HG02973 (cell line): ENCODE measurements around the gene JAZF1.

ENCODE experiments used
- ATAC-seq: cut with Tn5 transposase; IDR thresholded peaks from one replicate; pipeline ENCODE4 v1.9.1; 2021; ENCODE audit warnings: moderate library complexity; ENCODE audit not compliant: unreplicated experiment

Gene JAZF1

DNA sequence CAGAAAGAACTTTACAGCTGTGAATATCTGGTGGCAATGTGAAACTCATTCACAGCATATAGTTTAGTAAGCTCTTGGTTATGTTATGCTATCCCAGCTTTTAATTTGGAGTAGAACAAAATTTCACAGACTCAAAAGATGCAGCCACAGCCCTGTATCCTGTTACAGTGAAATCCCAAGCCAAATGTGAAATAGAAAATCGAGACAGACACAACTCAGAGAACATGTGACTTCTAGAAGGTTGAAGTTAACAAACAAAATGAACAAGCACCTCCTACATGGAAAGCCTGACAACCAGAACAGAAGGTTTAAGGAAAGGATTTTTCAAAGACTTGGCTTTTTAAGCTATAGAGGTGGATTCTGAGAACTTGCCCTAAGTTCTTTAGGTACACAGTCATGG lies 39.6 kb downstream of the JAZF1 start:
- no peak for ATAC-seq

DNA sequence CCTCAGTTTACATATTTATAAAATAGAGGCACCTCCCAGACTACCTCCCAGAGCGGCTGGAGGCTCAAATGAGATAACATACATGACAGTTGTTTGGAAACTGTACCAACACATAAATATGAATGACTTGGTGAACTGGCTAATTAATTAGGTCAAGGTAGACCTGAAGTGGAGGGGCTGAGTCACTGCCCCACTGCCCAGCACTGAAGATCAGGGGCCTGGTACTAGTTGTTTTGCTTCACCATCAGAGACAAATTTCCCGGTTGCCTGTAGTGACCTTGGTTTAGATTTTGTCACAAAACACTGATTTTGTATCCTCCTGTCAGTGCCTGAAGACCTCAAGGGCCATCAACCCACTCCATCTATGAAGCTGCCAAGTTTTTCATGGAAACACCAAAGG lies 41.8 kb downstream of the JAZF1 start:
- ATAC-seq: no peak

DNA sequence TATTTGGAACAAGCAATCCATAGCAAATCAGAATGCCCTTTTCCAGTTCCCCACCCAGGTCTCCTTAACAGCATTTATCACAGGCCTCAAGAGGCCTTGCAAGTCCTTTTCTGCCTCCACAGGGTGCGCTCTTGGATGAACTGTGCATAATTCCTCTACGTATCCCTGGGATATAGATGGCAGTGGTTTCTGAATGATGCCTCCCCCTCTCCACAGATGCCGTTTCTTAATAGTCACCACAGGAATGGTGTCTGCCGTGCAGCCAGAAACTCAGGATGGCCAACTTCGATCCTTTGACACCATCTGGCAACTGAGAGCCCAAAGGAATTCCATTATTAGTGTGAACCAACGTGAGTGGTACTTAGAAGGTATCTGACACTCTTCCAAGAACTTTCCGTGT lies 43.1 kb downstream of the JAZF1 start:
- ATAC-seq: no peak

DNA sequence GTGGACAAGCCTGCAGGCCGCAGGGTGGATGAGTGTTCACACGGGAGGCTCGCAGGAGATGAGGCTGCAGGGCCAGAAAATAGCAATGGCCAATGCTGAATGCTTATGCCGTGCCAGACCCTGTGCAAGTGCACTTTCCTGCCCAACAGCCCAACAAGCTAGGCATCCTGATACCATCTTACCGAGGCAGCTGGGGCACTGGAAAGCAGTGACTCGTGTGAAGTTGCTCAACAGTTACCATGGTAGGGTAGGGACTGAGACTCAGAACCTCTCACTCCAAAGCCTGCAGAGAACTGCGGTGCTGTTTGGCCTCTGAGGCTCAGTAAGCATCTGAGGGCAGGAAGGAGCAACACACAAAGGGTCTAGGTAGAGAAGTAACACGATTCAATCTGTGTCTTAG lies 43.7 kb downstream of the JAZF1 start:
- ATAC-seq: no peak

DNA sequence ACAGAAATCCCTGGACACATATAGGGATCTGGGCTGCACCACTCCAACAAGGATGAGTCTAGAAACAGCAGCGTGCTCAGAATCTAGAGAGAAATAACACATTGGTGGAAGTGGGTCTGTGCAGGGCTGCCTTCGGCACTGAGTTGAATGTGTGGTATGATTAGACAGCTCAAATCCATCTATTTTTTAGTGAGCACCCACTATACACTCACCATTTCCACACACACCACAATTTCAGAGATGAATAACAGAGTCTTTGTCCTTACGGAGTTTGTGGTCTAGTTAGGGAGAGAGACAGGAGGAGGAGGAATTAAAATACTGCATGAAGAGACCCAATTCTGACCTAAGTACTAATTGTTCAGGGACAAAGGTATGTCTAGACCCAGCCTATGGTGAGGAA lies 44.2 kb downstream of the JAZF1 start:
- no peak for ATAC-seq

DNA sequence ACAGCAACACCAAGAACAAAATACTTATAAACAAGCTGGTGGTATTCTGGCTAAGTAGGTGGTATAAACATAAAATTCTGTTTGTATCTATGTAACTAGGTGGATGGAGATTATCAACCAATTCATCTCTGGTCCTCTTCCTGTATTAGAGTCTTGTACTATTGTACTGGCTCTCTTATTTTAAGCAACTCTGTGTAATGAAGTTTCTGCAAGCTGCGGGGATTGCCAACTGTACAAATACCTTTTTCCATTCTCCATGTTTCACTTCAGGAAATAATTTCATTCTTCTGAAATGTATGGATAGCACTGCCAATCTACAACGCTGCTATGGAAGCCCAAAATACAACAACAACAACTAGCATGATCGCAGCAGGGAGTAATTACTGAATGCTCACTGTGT lies 44.8 kb downstream of the JAZF1 start:
- no peak for ATAC-seq

DNA sequence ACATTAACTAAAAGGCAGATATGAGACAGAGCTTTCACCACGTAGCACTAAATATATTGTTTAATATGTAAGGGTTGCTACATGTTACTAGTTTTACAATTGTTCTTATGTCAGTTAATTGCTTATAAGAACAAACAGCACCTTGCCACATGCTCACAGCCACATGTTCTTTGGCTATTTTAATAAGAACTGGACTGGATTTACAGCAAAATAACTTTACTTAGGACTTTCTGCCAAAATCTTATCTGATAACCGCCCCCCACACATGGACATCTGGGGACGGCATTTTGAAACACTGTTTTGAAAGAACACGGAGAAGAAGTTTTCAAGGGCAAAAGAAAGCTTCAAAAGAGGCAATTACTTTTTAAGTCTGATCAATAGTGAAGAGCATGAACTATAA lies 45.3 kb downstream of the JAZF1 start:
- no peak for ATAC-seq

DNA sequence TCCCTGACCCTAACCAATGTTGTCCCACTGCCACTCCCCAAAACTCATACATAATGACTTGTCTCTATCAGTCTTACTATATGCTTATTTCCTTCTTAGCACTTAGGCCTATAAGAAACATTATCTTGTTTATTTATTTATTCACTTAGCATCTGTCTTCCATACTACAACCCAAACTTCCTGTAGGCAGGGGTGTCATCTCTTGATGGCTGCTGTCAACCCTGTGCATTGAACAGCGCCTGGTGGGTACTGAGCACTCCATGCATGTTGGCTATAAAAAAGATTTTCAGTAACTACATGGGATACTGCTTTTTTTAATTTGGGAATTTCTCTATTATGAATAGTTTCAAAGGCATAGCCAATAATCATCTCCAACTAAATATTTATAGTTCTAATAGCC lies 46.7 kb downstream of the JAZF1 start:
- no peak for ATAC-seq

DNA sequence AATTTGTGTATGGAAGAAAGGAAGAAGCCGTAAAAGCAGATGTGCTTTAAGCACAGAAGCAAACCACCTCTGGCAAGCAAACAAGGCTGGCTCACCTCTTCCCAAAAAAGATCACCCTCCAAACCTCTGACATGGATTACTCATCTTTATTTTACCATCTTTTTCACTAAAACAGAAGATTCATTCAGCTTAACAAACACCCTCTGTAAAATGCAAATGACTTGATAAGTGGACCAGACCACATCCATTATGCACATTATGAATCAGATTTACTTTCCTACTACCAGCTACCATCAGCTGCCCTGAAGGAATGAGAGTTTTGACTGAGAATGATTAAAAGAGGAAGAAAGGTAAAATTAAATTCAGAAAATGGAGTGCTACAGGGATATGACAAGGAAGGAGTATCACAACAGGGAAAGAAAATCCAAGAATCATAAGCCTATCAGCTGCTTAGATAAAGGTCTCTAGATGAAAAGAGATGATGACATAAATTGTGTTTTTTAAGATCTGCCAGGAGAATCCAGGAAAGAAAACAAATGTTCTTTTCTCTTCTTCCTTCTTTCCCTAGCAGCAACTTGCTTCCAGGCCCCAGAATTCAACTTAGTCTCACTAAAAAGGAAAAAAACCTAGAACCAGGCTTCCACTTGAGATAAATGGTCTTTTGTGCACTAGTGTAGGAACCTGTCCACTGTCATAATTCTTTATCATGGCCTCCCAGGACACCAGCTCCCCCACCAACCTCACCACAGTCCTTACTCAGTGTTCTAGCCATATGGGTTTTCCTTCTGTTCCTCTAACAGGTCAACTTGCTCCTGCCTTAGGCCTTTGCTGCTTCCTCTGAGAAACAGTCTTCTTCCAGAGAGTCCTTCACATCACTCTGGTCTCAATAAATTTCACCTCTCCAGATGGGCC lies 47.4 kb downstream of the JAZF1 start:
- no peak for ATAC-seq

DNA sequence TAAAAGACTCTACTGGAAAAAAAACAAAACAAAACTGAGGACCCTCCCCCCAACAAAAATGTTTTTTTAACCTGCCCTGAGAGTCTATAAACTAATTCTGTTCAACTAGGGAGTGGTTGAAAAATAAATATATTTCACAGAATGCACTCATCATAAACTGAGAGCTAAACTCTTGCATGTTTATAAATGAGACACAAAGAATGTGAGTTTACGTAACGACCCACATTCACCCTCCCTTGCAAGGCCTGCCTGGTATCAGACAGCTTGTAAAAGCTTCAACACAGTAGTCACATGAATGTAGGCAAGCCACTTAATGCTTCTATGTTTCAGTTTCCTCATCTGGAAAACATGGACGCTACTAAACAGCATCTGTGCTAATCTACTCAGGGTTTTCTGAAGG lies 50.3 kb downstream of the JAZF1 start:
- no peak for ATAC-seq

DNA sequence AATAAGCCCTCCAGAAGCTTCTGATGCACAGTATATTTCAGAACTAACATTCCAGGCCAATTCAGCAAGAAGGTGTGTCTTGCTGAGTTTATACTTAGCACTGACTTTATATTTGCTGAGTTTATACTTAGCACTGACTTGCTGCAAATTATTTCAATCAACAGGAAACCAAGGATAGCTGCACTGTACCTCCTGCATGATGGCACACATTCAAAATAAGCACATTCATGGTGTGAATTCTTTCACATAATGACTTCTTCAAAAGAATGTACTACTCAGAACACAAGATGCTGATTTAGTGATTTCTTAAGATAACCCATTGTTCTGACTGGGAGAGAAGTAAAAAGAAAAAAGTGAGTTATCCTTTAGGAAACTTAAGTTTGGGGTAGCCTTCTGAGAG lies 52.0 kb downstream of the JAZF1 start:
- no peak for ATAC-seq

DNA sequence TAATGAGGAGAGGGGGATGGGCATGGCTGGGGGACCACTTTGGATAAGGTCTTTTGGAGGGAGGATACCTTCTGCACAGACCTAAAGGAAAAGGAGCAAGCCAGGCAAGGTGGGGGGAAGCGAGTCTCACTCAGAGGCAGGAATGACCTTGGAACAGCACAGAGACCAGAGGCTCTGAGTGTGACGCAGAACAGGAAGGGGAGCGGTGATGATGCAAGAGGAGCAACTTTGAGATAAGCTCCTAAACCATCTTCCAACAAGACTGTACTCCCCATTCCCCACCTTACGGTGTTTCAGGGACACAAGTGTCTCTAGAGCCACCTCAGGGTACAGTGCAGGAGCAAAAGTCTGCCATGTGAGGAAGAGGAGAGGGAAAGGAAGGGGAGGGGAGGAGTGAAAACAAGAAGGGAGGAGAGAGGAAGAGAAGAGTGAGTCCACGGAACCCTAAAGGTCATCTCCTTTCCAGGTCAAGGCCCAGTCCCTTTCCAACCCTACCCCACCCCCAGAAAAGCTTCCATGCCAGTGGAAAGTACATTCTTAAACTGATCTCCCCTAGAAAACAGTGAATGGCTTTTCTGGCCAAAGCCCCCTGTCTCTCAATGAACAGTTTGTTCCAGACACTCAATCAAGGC lies 54.1 kb downstream of the JAZF1 start:
- ATAC-seq: no peak

DNA sequence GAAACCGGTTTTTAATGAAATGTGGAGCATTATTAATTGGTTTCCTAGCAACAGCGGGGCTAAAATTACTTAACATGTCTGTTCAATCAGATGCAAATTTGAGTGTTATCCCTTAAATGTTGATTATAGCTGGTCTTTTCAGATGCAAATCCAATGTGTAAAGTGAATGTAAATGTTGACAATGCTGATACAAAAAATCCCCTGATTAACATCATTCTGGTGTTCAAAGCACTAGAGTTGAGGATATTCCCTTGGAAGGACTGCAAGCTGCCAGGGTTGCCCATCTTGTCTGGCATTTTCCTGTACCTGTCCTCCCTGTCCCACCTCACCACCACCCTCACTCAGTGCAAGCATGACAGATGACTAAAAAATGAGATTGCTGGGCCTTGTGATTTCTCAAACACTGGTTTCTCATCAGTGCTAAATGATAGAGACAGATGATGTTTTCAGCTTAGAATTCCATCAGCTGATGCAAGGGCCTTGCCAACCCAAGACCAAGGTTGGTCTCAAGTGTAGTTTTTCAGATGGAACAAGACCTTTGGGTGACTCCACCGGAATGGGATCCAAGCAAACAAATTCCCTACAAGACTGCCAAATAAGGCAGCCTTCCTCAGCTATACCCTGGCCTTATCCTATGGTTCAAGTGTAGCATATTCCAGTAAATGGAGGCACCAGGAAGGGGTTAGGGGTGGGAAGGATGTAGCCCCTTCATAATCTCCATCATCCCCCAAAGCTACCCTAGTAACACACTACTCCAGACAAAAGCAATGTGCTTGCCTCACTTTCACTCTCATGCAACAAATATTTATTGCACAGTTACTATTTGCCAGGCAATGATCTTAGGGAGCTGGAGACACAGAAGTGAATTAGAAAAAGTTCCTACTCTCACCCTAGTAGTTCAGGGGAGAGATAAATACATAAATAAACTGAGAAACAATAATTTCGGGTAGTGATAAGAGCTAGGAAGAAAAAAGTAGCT lies 54.9 kb downstream of the JAZF1 start:
- no peak for ATAC-seq

DNA sequence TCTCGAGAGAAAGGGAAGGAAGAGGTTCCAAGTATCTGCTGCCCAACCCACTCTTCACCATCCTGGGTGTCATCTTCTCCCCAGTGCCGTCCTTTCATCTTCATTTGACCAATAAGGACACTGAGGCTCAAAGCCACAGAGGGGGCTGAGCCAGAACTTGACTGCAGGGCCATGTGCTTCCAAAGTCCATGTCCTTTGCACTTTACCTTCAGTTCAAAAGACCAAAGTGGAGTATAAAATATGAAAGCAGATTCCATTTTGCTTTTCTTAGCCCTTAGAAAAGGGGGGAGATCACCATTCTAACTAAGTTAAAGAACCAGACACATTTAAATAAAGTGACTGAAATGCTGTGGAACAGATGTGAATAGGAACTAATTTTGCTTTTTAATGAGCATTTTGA lies 56.2 kb downstream of the JAZF1 start:
- no peak for ATAC-seq

DNA sequence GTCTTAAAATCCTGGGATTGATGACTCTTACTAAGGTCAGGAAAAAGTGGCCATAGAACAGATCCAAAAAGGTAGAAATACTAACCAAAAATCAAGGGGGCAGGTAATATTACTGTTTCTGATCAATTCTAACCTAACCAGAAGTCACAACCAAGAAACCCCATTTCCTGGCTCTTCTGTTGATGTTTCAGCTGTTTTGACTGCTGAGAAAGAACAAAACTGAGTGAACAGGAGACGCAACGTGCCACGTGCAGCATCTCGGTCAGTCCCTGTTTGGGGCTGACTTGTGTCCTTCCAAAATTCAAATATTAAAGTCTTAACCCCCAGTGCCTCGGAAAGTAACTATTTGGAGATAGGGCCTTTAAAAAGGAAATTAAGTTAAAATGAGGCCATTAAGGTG lies 56.8 kb downstream of the JAZF1 start:
- ATAC-seq: no peak

DNA sequence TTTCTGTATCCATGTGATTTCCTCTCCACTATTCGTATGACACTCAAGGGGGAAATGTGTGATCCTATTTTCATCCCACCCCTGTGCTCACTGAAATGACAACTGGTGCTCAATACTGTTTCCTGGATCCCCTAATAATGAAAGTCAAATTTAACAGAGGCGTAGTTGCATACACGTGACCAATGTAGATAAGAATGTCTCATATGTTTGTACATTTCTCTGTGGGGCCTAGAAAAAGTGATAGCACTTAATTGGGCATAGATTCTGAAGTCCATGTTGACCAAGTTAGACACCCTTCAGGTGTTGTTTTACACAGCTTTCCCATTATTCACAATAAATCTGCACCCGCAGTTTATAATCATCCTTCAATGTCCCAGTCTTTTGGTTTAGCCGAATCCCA lies 59.1 kb downstream of the JAZF1 start:
- no peak for ATAC-seq

DNA sequence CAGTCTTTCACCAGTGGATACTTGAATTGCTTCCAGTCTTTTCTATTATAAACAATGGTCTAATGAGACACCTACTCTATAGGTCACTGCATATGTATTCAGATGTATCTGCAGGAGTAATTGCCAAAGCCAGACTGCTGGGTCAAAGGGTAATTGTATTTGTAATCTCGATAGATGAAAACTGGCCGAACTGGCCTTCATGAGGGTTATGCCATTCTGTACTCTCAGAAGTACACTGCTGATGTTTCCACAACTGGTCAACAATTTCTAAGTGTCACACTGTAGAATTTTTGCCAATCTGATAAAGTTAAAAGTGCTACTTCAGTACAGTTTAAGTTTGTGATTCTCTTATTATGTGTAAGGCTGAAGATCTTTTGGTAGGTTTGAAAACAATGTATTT lies 64.6 kb downstream of the JAZF1 start:
- no peak for ATAC-seq

DNA sequence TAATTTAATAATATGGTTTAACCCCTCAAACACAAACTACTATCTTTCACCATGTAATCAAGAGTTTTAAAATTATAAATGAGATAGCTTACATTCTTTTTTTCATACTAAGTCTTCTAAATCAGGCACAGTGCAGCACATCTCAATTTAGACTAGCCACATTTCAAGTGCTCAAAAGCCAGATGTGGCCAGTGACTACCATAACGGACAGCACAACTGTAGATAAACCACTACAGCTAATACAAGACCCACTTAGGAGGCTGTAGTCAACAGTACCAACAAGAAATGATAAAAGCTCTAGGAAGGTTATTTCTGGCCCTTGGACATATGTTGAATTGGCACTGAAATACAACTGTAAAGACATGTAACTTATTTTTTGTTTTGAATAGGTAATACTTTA lies 65.3 kb downstream of the JAZF1 start:
- ATAC-seq: no peak

DNA sequence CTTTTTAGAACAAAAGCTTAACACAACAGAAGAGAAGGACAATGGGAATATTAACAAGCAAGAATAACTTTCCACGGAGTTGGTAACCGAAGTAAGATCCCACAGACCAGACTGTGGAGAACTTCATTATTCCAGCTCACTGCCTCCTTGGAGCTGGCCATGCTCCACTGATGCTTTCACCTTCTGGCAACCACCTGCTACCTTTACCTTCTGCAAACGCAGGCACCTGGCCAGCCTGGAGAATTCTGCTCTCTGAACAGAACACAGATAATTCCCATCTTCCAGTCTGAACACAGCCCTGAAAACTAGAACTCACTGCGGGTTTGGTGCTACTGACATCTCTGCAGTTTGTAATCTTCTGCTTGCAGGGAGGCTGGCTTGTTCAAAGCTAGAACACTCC lies 66.5 kb downstream of the JAZF1 start:
- no peak for ATAC-seq

DNA sequence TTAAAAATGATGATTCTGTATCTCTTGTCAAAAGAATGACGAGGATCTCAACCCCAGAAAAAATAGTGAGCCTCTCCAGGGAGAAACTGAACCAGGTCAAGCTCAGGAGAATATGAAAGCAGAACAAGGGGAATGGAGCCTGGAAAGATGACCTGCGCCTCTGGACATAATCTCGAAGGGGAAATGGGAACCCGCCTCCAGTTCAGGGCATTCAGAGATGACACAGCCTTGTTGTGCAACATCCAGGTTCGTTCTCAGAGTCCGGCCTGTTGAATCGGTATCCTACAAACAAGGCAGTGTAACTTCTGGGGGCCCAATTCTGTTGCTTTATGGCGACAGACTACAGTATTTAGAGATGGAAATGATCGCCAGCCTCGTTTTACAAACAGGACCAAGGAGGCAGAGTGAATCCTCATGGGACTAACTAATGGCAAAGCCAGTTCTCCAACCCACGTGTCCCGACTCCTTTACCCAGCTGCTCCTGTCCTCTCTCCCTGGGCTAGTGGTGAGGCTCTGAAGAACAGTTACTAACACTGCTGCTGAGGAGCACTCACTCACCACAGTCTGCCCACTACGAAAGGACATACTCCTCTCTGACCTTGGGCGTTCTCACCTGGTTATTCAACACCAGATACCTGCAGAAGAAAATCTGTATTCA lies 67.6 kb downstream of the JAZF1 start:
- ATAC-seq: no peak

DNA sequence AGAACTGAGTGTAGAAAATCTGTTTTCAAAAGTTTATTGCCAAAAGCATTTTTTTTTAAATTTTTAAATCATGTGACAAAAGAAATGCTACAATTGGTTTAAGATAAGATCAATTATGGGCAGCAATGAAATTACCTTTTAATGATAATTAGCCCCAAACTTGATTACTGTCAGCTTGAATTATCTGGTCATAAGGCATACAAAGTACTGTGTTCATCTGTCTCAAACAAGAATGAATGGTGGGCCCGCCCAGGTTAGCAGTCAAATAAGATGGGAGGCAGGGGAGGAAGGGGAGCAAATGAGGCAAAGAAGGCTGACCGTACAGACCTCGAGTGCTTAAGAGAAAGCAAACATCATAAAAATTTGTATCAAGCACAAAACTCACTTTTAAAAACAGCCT lies 68.1 kb downstream of the JAZF1 start:
- no peak for ATAC-seq
